ENCODE results near the gene ACP4. TPM values are rescaled to one million over a fixed set of nuclear protein-coding genes. Genes with fewer than 3 reads are reported as not detected.

ACP4 gene, protein sequence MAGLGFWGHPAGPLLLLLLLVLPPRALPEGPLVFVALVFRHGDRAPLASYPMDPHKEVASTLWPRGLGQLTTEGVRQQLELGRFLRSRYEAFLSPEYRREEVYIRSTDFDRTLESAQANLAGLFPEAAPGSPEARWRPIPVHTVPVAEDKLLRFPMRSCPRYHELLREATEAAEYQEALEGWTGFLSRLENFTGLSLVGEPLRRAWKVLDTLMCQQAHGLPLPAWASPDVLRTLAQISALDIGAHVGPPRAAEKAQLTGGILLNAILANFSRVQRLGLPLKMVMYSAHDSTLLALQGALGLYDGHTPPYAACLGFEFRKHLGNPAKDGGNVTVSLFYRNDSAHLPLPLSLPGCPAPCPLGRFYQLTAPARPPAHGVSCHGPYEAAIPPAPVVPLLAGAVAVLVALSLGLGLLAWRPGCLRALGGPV
- total RNA-seq: not detected in 2 replicates

DNA sequence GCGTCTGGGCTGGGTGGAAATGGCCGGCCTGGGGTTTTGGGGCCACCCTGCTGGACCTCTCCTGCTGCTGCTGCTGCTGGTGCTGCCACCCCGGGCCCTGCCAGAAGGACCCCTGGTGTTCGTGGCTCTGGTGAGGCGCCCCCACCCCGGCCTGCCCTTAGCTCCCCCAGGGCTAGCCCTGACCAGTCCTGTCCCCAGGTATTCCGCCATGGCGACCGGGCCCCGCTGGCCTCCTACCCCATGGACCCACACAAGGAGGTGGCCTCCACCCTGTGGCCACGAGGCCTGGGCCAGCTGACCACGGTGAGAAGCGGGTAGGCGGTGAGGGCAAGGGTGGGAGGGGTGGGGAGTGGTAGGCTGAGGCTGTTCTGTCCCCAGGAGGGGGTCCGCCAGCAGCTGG, at the start of gene ACP4:
Gene ACP4 (plus strand): TSS at position 20 of the 400 bp plus-strand sequence. CDS start 0 bp downstream, at position 20.

DNA sequence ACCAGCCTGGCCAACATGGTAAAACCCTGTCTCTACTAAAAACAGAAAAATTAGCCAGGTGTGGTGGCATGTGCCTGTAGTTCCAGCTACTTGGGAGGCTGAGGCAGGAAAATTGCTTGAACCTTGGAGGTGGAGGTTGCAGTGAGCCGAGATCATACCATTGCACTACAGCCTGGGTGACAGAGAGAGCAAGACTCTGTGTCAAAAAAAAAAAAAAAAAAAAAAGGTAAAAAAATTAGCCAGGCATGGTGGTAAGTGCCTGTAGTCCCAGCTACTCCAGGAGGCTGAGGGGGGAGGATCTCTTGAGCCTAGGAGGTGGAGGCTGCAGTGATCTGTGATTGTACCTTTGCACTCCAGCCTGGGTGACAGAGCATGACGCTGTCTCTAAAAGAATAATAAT, 20.1 kb upstream of the ACP4 start, which contains the start of gene GPR32:
Gene GPR32 (plus strand): TSS at position 301 of the 400 bp plus-strand sequence. CDS start 137 bp downstream, outside the sequence.

DNA sequence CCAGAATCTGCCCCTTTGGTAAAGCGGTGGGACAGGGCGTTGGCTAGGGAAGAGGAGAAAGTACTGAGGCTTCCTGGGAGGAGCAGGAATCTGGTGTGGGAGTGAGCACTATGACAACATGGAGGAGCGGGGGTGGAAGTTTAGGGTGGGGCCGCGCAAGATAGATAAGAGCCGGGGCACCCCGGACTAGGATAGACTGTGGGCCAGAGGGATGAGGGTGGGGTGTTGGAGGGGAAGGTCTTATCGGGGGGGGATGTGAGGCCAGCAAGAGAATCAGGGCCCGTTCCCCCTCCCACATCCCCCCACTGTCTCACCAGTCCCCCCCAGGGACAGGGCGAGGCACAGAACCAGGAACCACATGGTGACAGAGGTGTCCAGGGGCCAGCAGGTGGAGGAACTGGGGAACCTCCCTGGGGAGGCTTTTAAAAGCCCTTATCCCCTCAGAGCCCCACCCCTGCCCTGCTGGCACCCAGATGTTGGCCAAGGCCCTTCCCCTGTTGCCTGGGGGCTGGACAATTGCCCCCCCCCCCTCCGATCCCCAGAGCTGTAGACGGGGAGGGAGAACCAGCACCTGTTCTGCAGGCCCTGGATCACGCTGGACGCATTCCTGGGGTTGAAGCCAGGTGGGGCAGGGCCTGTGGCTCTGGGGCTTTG, 33.3 kb downstream of the ACP4 start, which contains the start of gene KLK1:
Gene KLK1 (minus strand): TSS at position 399 of the 654 bp plus-strand sequence. CDS start 39 bp downstream, at position 360.

DNA sequence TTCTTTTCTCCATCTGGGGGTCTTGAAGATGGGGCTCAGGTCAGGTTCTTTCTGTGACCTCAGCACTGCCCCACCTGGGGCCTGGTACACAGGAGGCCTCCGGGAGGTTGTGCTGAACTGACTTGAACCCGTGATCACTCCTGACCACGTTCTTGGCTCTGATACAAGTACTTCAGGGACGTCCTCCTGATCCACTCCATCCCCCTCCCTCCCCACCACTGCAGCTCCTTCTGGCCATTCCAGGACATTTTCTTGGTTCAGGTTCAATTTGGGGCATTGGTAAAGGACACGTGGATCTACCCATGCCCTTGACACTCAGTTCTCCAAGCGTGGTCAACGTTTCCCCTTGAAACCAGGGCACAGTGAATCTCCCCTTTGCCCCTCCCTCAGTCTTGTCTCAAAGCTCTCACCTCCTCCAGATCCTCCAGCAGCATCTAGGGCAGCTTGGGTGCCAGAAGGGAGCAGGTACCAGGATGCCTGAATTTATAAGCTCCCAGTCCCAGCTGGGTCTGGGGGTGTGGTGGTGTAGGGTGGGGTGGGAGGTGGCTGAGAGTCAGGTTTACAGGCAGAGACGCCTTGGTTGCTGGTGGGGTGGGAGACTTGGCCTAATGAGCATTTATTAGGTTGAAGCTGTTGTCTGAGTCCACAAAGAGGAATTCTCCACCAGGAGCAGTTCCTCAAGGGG, 43.0 kb downstream of the ACP4 start, which contains the start of gene KLK15:
Gene KLK15 (minus strand): TSS at position 458 of the 685 bp plus-strand sequence. CDS start 2,082 bp downstream, outside the sequence.

Other genes with a start within 250 kb of the ACP4 start
- gene LRRC4B, start 222.0 kb upstream of the ACP4 start, total RNA-seq: under 0.01 and 0.12 TPM in 2 replicates
- gene SYT3, start 150.5 kb upstream of the ACP4 start, total RNA-seq: 0.12 and 0.13 TPM in 2 replicates
- gene C19orf81, start 141.0 kb upstream of the ACP4 start, total RNA-seq: 0.53 and 0.62 TPM in 2 replicates
- 2.1 and 5.7 TPM in 2 replicates for gene SHANK1, start 70.6 kb upstream of the ACP4 start, total RNA-seq
- 26.0 and 68.1 TPM in 2 replicates for gene CLEC11A, start 67.1 kb upstream of the ACP4 start, total RNA-seq
- gene GPR32, start 20.0 kb upstream of the ACP4 start, total RNA-seq: not detected in 2 replicates
- not detected in 2 replicates for gene KLK1, start 33.4 kb downstream of the ACP4 start, total RNA-seq
- not detected in 2 replicates for gene KLK15, start 43.2 kb downstream of the ACP4 start, total RNA-seq
- not detected in 2 replicates for gene KLK3, start 64.5 kb downstream of the ACP4 start, total RNA-seq
- gene KLK2, start 83.0 kb downstream of the ACP4 start, total RNA-seq: not detected in 2 replicates
- gene KLK4, start 121.0 kb downstream of the ACP4 start, total RNA-seq: not detected in 2 replicates
- not detected in 2 replicates for gene KLK5, start 162.6 kb downstream of the ACP4 start, total RNA-seq
- gene KLK6, start 179.2 kb downstream of the ACP4 start, total RNA-seq: not detected in 2 replicates
- gene KLK7, start 193.5 kb downstream of the ACP4 start, total RNA-seq: not detected in 2 replicates
- not detected in 2 replicates for gene KLK8, start 211.2 kb downstream of the ACP4 start, total RNA-seq
- not detected in 2 replicates for gene KLK10, start 229.3 kb downstream of the ACP4 start, total RNA-seq
- gene KLK11, start 236.2 kb downstream of the ACP4 start, total RNA-seq: not detected in 2 replicates
- gene KLK12, start 244.6 kb downstream of the ACP4 start, total RNA-seq: not detected in 2 replicates